ENCODE data around the gene GGN.

- TF ChIP-seq EZH2phosphoT487 (IDR thresholded peaks at IDR 0.05; ENCODE audit: insufficient read depth, low read depth) (no peak), EZH2 (IDR thresholded peaks at IDR 0.05; ENCODE audit: insufficient read depth, poor library complexity, severe bottlenecking) (no peak)
Measured at GRCh38 chr19:38381138-38381537, 6.7 kb downstream of the GGN start.
